Mucosa of rectum (tissue), 2 donors: ENCODE data around the gene MRGPRG.

ENCODE experiments used
- H3K27ac ChIP-seq, 2 donors: one replicate each; pipeline ENCODE4 v1.7.0; 2013; ENCODE audit warnings: inconsistent platforms in 2 of 2, low read depth in 2 of 2, low read length in 2 of 2
- H3K27me3 ChIP-seq, 2 donors: one replicate each; pipeline ENCODE4 v1.7.0; 2013; ENCODE audit warnings: low read length in 2 of 2; ENCODE audit not compliant: control insufficient read depth in 2 of 2, insufficient read depth in 2 of 2
- H3K36me3 ChIP-seq, 2 donors: one replicate each; pipeline ENCODE4 v1.7.0; 2013; ENCODE audit warnings: low read length in 2 of 2; ENCODE audit not compliant: control insufficient read depth in 2 of 2, insufficient read depth in 2 of 2
- H3K4me1 ChIP-seq, 2 donors: one replicate each; pipeline ENCODE4 v1.7.0; 2013; ENCODE audit warnings: low read length in 2 of 2, mild to moderate bottlenecking in 1 of 2; ENCODE audit not compliant: control insufficient read depth in 2 of 2, insufficient read depth in 2 of 2
- H3K4me3 ChIP-seq, 2 donors: one replicate each; pipeline ENCODE4 v1.7.0; 2013; ENCODE audit warnings: low read length in 2 of 2
- H3K9ac ChIP-seq, 2 donors: one replicate each; pipeline ENCODE4 v1.7.0; 2013; ENCODE audit warnings: low read length in 2 of 2, low read depth in 1 of 2, mild to moderate bottlenecking in 1 of 2
- H3K9me3 ChIP-seq, 2 donors: one replicate each; pipeline ENCODE4 v1.7.0; 2013; ENCODE audit warnings: low read length in 2 of 2; ENCODE audit not compliant: control insufficient read depth in 2 of 2
- donor health status: healthy.
- donor health status: Normal muscosa, but diverticular disease.

The MRGPRG gene

DNA sequence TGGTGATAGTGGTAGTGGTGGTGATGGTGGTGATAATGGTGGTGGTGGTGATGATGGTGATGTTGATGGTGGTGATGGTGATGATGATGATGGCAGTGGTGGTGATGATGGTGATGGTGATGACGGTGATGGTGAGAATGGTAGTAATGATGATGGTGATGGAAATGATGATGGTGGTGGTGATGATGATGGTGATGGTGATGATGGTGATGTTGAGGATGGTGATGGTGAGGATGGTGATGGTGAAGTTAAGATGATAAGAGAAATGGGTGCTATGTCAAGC is 11.8 kb downstream of the MRGPRG start:
- Histone ChIP-seq H3K4me1 (no peaks in the 10 kb centered on the region), H3K27me3 (peaks cover 6 to 14% of the 10 kb centered on the region in 2 donors), H3K36me3 (no peaks in the 10 kb centered on the region), H3K27ac (no peak overlapping the region), H3K9me3 (peaks cover 0 to 3% of the 10 kb centered on the region in 2 donors), H3K4me3 (no peak overlapping the region), H3K9ac (no peak overlapping the region)

DNA sequence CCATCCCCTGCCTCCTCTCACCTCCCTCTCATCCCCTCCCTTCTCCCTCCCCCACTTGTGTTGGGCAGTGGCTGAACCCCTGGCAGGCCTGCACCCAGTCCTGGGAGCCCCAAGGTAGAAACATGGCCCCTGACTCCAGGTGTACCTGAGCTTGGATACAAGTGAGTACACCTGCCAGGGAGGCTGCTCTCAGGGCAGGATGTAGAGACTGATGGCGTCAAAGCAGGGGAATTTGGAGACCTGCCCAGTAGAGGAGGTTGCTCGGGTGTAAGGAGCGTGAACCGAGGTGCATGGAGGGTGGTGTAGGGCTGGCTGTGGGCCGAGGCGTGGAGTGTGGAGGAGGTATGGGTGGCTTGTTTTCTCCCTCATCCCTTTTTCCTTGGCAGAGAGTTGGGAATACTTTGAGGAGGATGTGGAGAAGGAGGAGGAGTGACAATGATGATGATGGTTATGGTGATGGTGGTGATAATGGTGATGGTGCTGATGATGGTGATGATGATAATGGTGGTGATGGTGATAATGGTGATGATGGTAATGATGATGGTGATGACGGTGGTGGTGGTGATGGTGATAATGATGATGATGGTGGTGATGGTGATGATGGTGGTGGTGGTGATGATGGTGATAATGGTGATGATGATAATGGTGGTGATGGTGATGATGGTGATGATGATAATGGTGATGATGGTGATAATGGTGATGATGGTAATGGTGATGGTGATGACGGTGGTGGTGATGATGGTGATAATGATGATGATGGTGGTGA is 12.3 kb downstream of the MRGPRG start:
- H3K9ac ChIP-seq, result no peak overlapping the region
- H3K36me3 ChIP-seq, result no peaks in the 10 kb centered on the region
- peaks cover 6 to 17% of the 10 kb centered on the region in 2 donors for H3K27me3 ChIP-seq
- H3K4me1 ChIP-seq, result no peaks in the 10 kb centered on the region
- peaks cover 0 to 3% of the 10 kb centered on the region in 2 donors for H3K9me3 ChIP-seq
- no peak overlapping the region for H3K27ac ChIP-seq
- no peak overlapping the region for H3K4me3 ChIP-seq

- peaks cover 6 to 21% of the 10 kb centered on the region in 2 donors for H3K27me3 ChIP-seq
- H3K4me3 ChIP-seq, result no peak overlapping the region
- no peak overlapping the region for H3K27ac ChIP-seq
- no peak overlapping the region for H3K9ac ChIP-seq
- peaks cover 0 to 2% of the 10 kb centered on the region in 2 donors for H3K9me3 ChIP-seq
- no peaks in the 10 kb centered on the region for H3K36me3 ChIP-seq
- H3K4me1 ChIP-seq, result no peaks in the 10 kb centered on the region
Observed at GRCh38 chr11:3205261-3206155, 13.1 kb downstream of the MRGPRG start.

- no peaks in the 10 kb centered on the region for H3K36me3 ChIP-seq
- no peaks in the 10 kb centered on the region for H3K9me3 ChIP-seq
- no peaks in the 10 kb centered on the region for H3K4me1 ChIP-seq
- no peak overlapping the region for H3K4me3 ChIP-seq
- H3K27ac ChIP-seq, result no peak overlapping the region
- H3K27me3 ChIP-seq, result peaks cover 9 to 21% of the 10 kb centered on the region in 2 donors
- H3K9ac ChIP-seq, result no peak overlapping the region
Observed at GRCh38 chr11:3204141-3205015, 14.2 kb downstream of the MRGPRG start.

DNA sequence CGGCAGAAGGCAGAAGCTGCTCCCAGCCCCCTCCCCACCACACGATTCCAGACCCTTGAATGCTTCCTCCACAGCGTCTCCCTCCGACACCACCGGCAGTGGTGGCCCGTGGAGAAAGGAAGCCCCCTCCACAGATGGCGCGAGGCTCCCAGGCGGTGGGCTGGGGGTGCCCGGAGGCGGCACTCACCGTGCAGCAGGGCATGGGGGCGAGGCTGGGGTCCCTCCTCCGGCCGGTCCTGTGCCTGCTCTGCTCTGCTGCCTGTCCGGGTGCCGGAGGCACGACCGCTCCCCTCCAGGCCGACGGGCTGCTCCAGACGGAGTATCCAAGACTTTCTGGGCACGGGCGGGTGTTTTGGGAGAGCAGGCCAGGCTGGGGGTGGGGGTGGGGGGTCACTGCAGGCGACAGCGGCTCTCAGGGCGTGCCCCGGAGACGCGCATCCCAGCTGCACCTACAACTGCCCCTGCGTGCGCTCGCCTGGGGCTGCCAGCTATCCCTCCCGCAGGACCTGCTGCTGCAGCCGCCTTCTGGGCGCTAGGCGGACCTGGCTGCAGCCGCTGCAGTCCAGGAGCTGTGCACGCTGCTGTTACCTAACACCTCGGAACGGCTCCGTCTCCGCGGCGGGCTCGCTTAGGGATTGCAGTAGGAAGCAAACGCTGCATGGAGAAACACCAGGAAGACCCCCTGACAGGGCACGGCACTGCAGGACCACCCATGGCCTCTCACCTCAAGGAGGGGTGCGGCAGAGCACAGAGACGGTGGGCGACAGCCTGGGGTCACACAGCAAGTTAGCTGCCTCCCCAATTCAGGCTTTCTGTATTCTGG is 15.2 kb downstream of the MRGPRG start:
- Histone ChIP-seq H3K36me3 (no peaks in the 10 kb centered on the region), H3K9me3 (no peaks in the 10 kb centered on the region), H3K27me3 (peaks cover 9 to 21% of the 10 kb centered on the region in 2 donors), H3K27ac (no peak overlapping the region), H3K9ac (no peak overlapping the region), H3K4me1 (no peaks in the 10 kb centered on the region), H3K4me3 (no peak overlapping the region)

DNA sequence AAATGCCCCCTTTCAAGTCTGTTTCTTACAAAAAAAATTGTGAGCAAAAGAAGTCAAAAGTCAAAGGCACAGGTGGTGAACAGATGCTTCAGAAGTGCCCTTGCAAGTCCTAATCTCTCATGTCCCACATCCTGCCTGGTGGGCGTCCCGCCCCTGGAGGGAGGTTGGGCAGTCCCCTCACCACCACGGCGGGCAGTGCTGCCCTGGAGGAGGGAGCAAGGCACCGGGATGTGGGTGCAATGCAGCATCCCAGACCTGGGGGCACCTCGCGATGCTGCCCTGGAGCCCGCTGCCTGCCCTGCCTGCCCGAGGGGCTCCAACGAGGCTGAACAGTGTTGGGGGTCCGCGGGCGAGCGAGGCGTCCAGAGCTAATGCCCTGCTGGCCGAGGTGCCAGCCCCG is 15.9 kb downstream of the MRGPRG start:
- H3K9ac ChIP-seq, result no peak overlapping the region
- H3K27me3 ChIP-seq, result peaks cover 9 to 21% of the 10 kb centered on the region in 2 donors
- H3K36me3 ChIP-seq, result no peaks in the 10 kb centered on the region
- no peak overlapping the region for H3K27ac ChIP-seq
- no peaks in the 10 kb centered on the region for H3K4me1 ChIP-seq
- H3K9me3 ChIP-seq, result no peaks in the 10 kb centered on the region
- no peak overlapping the region for H3K4me3 ChIP-seq

DNA sequence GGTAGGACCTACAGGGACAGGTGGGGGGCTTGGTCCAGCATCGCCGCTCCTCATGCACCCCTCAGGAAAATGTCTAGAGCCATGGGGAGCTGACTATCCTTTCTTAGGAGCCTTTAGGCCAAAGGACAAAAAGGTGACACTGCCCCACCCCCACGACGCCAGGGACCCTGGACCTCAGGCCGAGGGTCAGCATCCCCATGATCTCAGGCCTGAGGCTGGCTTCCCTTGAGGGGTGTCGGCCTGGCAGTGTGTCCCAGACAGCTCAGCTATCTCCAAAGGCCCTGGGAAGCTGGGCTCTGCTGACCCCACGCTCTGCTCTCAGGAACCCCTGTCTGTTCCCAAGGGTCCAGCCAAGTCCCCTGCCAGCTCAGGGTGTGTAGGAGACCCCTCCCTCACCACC is 16.3 kb downstream of the MRGPRG start:
- Histone ChIP-seq H3K4me3 (no peak overlapping the region), H3K27ac (no peak overlapping the region), H3K36me3 (no peaks in the 10 kb centered on the region), H3K4me1 (no peaks in the 10 kb centered on the region), H3K9me3 (no peaks in the 10 kb centered on the region), H3K9ac (no peak overlapping the region), H3K27me3 (peaks cover 9 to 21% of the 10 kb centered on the region in 2 donors)

DNA sequence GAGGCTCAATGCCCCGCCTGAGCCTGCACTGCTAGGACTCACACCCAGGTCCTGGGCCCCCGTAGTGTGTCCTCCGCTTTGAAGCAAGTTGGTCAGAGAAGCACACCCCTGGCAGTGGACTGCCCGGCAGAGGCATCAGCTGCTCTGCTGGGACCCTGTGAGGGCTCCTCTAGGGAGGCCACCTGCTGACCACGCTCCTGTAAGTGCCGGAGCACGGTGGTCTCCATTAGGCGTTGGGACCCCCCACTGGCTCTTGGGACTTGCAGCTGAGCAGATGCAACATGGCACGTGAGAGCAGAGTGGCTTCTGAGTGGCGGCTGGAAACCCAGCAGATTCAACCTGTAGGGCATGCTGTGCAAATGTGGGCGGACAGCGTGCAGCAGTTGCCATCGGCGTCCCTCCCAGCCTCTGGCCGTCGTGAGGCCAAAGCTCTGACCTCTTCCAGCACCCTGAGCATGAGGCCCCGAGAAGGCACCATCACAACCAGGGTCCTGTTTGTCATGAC is 16.9 kb downstream of the MRGPRG start:
- H3K9ac ChIP-seq, result no peak overlapping the region
- H3K4me1 ChIP-seq, result no peaks in the 10 kb centered on the region
- no peaks in the 10 kb centered on the region for H3K9me3 ChIP-seq
- H3K4me3 ChIP-seq, result no peak overlapping the region
- no peaks in the 10 kb centered on the region for H3K36me3 ChIP-seq
- no peak overlapping the region for H3K27ac ChIP-seq
- peaks cover 9 to 21% of the 10 kb centered on the region in 2 donors for H3K27me3 ChIP-seq

- no peak overlapping the region for H3K27ac ChIP-seq
- H3K36me3 ChIP-seq, result no peaks in the 10 kb centered on the region
- H3K4me1 ChIP-seq, result no peaks in the 10 kb centered on the region
- H3K27me3 ChIP-seq, result peaks cover 9 to 21% of the 10 kb centered on the region in 2 donors
- H3K9ac ChIP-seq, result no peak overlapping the region
- no peaks in the 10 kb centered on the region for H3K9me3 ChIP-seq
- no peak overlapping the region for H3K4me3 ChIP-seq
Observed at GRCh38 chr11:3201112-3201581, 17.5 kb downstream of the MRGPRG start.
